Neural cell (in vitro differentiated cells): Measurements from ENCODE around the gene SLC45A1. TPM values are rescaled to one million over a fixed set of nuclear protein-coding genes. Genes with fewer than 3 reads are reported as not detected.
A peak's percentile ranks its signal among the peaks of the same experiment; 100 is the strongest.

Experiments used
- H2AFZ ChIP-seq: fragments of 200-600, 300-800 bp; sonication (generic), shearing (Covaris generic); 2 replicates; pipeline ENCODE4 v1.6.0; 2014; ENCODE audit warnings: low read depth, mild to moderate bottlenecking, antibody characterized with exemption, low read length, moderate library complexity
- H3F3A ChIP-seq: fragments of 200-600 bp; shearing (Covaris generic); 2 replicates; pipeline ENCODE4 v1.6.1; 2016; ENCODE audit warnings: mild to moderate bottlenecking, moderate library complexity, mixed read lengths, antibody characterized with exemption, low read length; ENCODE audit not compliant: insufficient read depth, poor library complexity, severe bottlenecking
- H3K27ac ChIP-seq: fragments of 200-600, 300-800 bp; sonication (generic), shearing (Covaris generic); 2 replicates; pipeline ENCODE4 v1.5.1; 2014; ENCODE audit warnings: mild to moderate bottlenecking, low read length, moderate library complexity
- H3K27me3 ChIP-seq: fragments of 300-800, 200-600 bp; sonication (generic), shearing (Covaris generic); 2 replicates; pipeline ENCODE4 v1.6.0; 2014; ENCODE audit warnings: mild to moderate bottlenecking, low read depth, low read length, moderate library complexity; ENCODE audit not compliant: insufficient read depth
- H3K36me3 ChIP-seq: fragments of 300-800, 200-600 bp; sonication (generic), shearing (Covaris generic); 2 replicates; pipeline ENCODE4 v1.5.1; 2014; ENCODE audit warnings: mild to moderate bottlenecking, antibody characterized with exemption, low read length, moderate library complexity; ENCODE audit not compliant: insufficient read depth
- H3K4me2 ChIP-seq: fragments of 300-800, 200-600 bp; sonication (generic), shearing (Covaris generic); 2 replicates; pipeline ENCODE4 v1.6.0; 2014; ENCODE audit warnings: mild to moderate bottlenecking, low read length
- H3K4me3 ChIP-seq: fragments of 300-800, 200-600 bp; sonication (generic), shearing (Covaris generic); 2 replicates; pipeline ENCODE4 v1.5.1; 2014; ENCODE audit warnings: mild to moderate bottlenecking, low read length, moderate library complexity
- H3K79me2 ChIP-seq: fragments of 200-600 bp; shearing (Covaris generic); replicated peaks from 2 replicates; pipeline ENCODE4 v1.6.0; 2014; ENCODE audit warnings: mild to moderate bottlenecking, low read length, moderate library complexity; ENCODE audit not compliant: insufficient read depth
- H3K9ac ChIP-seq: fragments of 300-800, 200-600 bp; sonication (generic), shearing (Covaris generic); 2 replicates; pipeline ENCODE4 v1.6.1; 2016; ENCODE audit warnings: mild to moderate bottlenecking, low read length, mixed read lengths
- H3K9me2 ChIP-seq: fragments of 200-600 bp; shearing (Covaris generic); 2 replicates; pipeline ENCODE4 v1.6.1; 2016; ENCODE audit warnings: mild to moderate bottlenecking, low read length, mixed read lengths; ENCODE audit not compliant: insufficient read depth
- H3K9me3 ChIP-seq: fragments of 200-600, 300-800 bp; sonication (generic), shearing (Covaris generic); 2 replicates; pipeline ENCODE4 v1.6.1; 2016; ENCODE audit warnings: mild to moderate bottlenecking, mixed run types, low read length, moderate library complexity, mixed read lengths
- H4K20me1 ChIP-seq: fragments of 200-600 bp; shearing (Covaris generic); 2 replicates; pipeline ENCODE4 v1.6.1; 2016; ENCODE audit warnings: mild to moderate bottlenecking, mixed run types; ENCODE audit not compliant: insufficient read depth
- CTCF ChIP-seq: fragments of 450-650 bp; IDR thresholded peaks from 2 replicates; pipeline ENCODE4 v1.5.1; 2014; ENCODE audit warnings: antibody characterized with exemption, mild to moderate bottlenecking, moderate library complexity; ENCODE audit not compliant: poor library complexity, severe bottlenecking
- EP300 ChIP-seq: fragments of 450-650 bp; conservative IDR thresholded peaks from 2 replicates; pipeline ENCODE4 v1.6.1; 2014; ENCODE audit warnings: antibody characterized with exemption, mild to moderate bottlenecking, moderate library complexity; ENCODE audit not compliant: poor library complexity, severe bottlenecking
- EZH2 ChIP-seq: fragments of 200-600, 300-800 bp; shearing (Covaris generic), sonication (generic); IDR thresholded peaks from 2 replicates; pipeline ENCODE4 v1.6.1; 2014; ENCODE audit warnings: antibody characterized with exemption, low read length, borderline replicate concordance, mild to moderate bottlenecking; ENCODE audit not compliant: insufficient read depth, poor library complexity, severe bottlenecking
- MXI1 ChIP-seq: fragments of 450-650 bp; conservative IDR thresholded peaks from 2 replicates; pipeline ENCODE4 v1.6.1; 2014; ENCODE audit warnings: antibody characterized with exemption, mild to moderate bottlenecking; ENCODE audit not compliant: poor library complexity, severe bottlenecking
- POLR2AphosphoS5 ChIP-seq: IDR thresholded peaks from 2 replicates; pipeline ENCODE4 v1.6.1; 2012
- RAD21 ChIP-seq: fragments of 450-650 bp; conservative IDR thresholded peaks from 2 replicates; pipeline ENCODE4 v1.6.1; 2014; ENCODE audit warnings: antibody characterized with exemption, mild to moderate bottlenecking, moderate library complexity
- SMC3 ChIP-seq: fragments of 450-650 bp; conservative IDR thresholded peaks from 2 replicates; pipeline ENCODE4 v1.6.1; 2014; ENCODE audit warnings: antibody characterized with exemption, mild to moderate bottlenecking, moderate library complexity; ENCODE audit not compliant: poor library complexity
- TAF1 ChIP-seq: IDR thresholded peaks from 2 replicates; pipeline ENCODE4 v1.6.1; 2012; ENCODE audit warnings: low read depth
- polyA minus RNA-seq: library from RNA; depleted of rRNA, polyadenylated mRNA; stranded (reverse); fragments of >200 nt; gene quantifications from 2 replicates; pipeline ENCODE4 v1.2.3, GENCODE V29; 2014
- polyA plus RNA-seq: library from polyadenylated mRNA; depleted of rRNA; stranded (reverse); fragments of >200 nt; gene quantifications from 2 replicates; pipeline ENCODE4 v1.2.3, GENCODE V29; 2014
- TF ChIP-seq, protein P1 (sequence below): IDR thresholded peaks from 2 replicates; pipeline ENCODE4 v1.6.1; 2012; ENCODE audit warnings: borderline replicate concordance

Gene SLC45A1
- polyA plus RNA-seq (7.1 and 13.7 TPM in 2 replicates), polyA minus RNA-seq (9.7 and 10.2 TPM in 2 replicates)

- H2AFZ ChIP-seq: peak within 1 kb of the TSS; percentile 80
Measured at GRCh38 chr1:8317647-8318381, at the start of gene SLC45A1. SLC45A1 (plus strand) TSS chr1:8318114; CDS start chr1:8324330, 6,216 bp downstream.

DNA sequence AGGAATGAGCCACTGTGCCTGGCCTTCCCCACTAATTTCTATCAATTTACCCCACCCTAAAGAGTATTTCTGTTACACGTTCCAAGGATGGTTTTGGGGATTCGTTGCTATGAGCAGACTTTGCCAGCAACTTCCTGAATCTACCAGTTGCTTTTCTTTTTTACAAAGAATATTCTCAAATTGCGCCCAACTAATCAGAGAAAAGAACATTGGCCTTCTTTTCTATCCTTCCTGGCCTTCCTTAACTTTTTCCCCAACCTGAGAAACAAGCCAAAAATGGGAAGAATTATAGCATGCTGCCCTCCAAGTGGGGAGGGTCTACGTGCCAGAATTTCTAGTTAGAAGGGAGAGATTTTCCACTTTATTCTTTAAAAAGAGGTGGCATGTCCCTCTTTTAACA, 44.9 kb upstream of the SLC45A1 start:
- H3K9me3 ChIP-seq: no peaks in the 10 kb centered on the region
- H3K27ac ChIP-seq: no peak overlapping the region
- no peaks in the 10 kb centered on the region for H3K79me2 ChIP-seq
- no peaks in the 10 kb centered on the region for H4K20me1 ChIP-seq
- H2AFZ ChIP-seq: no peak overlapping the region
- H3K9ac ChIP-seq: no peak overlapping the region
- no peaks in the 10 kb centered on the region for H3K27me3 ChIP-seq
- no peaks in the 10 kb centered on the region for H3F3A ChIP-seq
- H3K9me2 ChIP-seq: no peaks in the 10 kb centered on the region
- no peak overlapping the region for H3K4me3 ChIP-seq
- no peak overlapping the region for H3K4me2 ChIP-seq
- TF ChIP-seq, protein P1, sequence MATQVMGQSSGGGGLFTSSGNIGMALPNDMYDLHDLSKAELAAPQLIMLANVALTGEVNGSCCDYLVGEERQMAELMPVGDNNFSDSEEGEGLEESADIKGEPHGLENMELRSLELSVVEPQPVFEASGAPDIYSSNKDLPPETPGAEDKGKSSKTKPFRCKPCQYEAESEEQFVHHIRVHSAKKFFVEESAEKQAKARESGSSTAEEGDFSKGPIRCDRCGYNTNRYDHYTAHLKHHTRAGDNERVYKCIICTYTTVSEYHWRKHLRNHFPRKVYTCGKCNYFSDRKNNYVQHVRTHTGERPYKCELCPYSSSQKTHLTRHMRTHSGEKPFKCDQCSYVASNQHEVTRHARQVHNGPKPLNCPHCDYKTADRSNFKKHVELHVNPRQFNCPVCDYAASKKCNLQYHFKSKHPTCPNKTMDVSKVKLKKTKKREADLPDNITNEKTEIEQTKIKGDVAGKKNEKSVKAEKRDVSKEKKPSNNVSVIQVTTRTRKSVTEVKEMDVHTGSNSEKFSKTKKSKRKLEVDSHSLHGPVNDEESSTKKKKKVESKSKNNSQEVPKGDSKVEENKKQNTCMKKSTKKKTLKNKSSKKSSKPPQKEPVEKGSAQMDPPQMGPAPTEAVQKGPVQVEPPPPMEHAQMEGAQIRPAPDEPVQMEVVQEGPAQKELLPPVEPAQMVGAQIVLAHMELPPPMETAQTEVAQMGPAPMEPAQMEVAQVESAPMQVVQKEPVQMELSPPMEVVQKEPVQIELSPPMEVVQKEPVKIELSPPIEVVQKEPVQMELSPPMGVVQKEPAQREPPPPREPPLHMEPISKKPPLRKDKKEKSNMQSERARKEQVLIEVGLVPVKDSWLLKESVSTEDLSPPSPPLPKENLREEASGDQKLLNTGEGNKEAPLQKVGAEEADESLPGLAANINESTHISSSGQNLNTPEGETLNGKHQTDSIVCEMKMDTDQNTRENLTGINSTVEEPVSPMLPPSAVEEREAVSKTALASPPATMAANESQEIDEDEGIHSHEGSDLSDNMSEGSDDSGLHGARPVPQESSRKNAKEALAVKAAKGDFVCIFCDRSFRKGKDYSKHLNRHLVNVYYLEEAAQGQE: no peak
- TF ChIP-seq CTCF (no peak), EZH2 (no peak), RAD21 (no peak), SMC3 (no peak)
- H3K36me3 ChIP-seq: no peaks in the 10 kb centered on the region

More at GRCh38 chr1:8317647-8318381, at the start of gene SLC45A1:
- H3K79me2 ChIP-seq: peaks cover 3% of the 10 kb centered on the region
- peak within 1 kb of the TSS; percentile 84 for H3K9ac ChIP-seq
- TF ChIP-seq, protein P1: no peak
- TF ChIP-seq CTCF (no peak), MXI1 (no peak), RAD21 (no peak), TAF1 (peak; percentile 37), SMC3 (peak; percentile 50), POLR2AphosphoS5 (peak; percentile 88), EP300 (peak; percentile 55), EZH2 (no peak)
- peaks cover 4% of the 10 kb centered on the region for H3F3A ChIP-seq
- H3K27me3 ChIP-seq: no peaks in the 10 kb centered on the region
- H3K9me2 ChIP-seq: no peaks in the 10 kb centered on the region
- H3K4me2 ChIP-seq: peak within 1 kb of the TSS; percentile 52
- H4K20me1 ChIP-seq: no peaks in the 10 kb centered on the region
- no peaks in the 10 kb centered on the region for H3K36me3 ChIP-seq
- H3K4me3 ChIP-seq: peak within 1 kb of the TSS; percentile 93
- H3K27ac ChIP-seq: peak within 1 kb of the TSS; percentile 66
- H3K9me3 ChIP-seq: no peaks in the 10 kb centered on the region
